HG02973 (cell line): ENCODE results near the gene FAM229B.

Source experiments
- ATAC-seq: cut with Tn5 transposase; IDR thresholded peaks from one replicate; pipeline ENCODE4 v1.9.1; 2021; ENCODE audit warnings: moderate library complexity; ENCODE audit not compliant: unreplicated experiment

FAM229B gene

GRCh38 chr6:112139052-112139451 is 51.7 kb downstream of the FAM229B start:
- ATAC-seq, result no peak

GRCh38 chr6:112141707-112142106 is 54.3 kb downstream of the FAM229B start:
- ATAC-seq, result no peak

DNA sequence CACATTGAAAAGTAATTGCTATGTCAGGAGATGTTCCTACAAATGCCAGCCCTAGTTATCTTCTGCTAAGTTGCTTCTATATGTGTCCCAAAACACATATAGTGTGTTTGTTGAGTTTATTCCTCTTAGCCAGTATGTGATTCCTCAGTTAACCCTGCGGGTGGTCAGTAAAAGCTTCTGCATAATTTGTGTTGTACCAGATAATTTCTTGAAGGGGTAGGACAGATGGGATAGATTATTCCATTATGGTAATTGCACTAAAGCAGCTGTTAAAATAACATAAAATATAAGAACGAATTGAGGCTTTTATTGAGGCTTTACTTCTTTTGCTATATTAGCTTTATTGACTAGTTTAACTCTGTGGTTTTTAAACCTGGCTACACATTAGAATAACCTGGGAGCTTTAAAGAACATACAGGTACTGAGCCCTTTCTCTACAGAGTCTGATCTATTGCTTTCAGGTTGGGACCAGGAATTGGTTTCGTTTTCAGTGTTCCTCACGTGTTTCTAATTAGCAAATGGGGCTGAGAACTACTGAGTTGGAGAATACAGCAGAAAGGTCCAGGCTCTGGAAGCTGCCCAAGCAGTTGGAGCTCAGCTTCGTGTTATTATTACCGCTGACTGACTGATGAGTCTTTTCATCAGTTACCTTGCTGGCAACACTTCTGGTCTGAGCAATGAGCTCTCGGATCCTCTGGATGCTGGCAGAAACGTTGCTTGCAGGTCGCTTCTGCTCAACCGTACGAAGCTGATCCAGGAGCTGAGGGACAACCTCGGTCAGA is 56.9 kb downstream of the FAM229B start:
- ATAC-seq, result no peak

DNA sequence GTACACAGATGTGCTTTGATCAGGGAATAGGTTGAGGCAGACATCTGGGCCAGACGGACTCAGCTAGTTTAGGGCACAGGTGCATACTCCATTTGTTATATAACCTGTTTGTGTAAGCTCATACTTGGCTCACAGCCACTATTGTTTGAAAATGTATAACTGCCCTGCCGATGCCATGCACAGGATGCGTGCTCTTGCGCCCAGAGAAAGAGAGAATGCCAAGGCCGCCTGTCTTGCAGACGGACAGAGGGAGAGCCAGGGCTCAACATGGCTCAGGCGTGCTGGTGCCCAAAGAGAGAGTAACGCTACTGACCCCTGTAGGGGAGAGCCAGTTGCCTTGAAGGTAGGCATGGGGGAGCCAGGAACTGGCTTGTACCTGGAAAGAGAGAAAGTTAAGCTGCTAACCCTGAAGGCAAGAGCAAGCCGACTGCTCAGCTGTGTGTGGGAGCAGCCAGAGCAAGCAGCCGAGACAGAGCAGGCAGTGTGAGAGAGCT is 57.7 kb downstream of the FAM229B start:
- no peak for ATAC-seq

DNA sequence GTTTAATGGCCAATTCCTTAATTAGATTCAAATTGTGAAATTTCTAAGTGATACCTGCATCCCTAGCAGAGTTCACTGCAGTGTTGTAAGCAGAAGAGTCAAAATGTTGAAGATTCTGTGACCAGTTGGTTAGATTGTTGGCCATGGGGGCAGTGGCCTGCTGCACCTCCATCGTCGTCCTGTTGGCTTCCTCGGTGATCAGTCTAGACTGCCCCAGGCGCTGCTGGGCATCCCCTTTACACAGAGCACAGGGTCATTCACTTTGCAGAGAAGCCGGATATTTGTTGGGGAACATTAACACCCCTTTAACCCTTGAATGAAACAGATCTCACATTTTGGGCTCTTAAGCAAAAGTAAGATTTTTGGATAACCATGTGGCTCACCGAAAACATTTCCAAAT is 60.7 kb downstream of the FAM229B start:
- no peak for ATAC-seq

GRCh38 chr6:112149236-112149635 is 61.8 kb downstream of the FAM229B start:
- no peak for ATAC-seq

DNA sequence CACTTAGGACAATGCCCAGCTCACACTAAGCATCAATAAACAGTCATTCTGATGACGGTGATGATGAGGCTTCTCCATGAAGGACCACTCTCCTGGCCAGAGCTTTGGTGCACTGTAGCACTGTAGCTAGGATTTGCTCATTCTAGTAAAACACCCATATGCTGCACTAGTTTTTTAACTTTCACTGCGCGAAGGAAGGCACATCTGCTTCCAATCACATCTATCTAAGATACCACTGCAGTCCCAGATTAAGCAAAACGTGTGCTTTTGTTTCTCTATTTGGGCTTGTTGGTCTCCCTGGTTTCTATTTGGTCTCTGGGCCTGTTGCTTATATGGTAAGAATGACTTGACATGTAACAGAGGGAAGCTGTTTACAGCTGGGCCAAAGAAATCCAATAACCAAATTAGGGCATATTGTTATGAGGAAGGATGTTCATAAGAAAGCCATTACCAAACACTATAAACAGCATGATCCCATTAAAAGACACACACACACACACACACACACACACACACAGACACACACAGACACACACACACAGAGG is 62.4 kb downstream of the FAM229B start:
- ATAC-seq, result no peak

DNA sequence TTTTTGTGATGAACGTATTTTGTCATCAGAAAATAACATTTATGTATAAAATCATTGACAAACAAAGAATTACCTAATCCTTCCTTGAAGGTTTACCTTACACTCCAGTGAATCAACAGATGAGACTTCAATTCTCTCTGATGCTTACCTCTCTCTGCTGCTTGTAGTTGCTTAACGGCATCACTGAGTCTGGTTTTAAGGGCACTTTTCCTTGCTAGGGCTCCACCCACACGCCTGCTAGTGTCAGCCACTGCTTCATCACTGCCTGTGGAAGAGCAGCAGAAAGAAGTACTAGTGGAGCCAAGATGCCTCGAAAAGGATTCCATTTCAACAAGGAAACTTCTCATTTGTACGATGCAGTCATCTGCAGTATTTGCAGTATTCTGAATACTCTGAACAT is 63.0 kb downstream of the FAM229B start:
- ATAC-seq, result no peak
